DND-41 (cell line): ENCODE measurements around the gene LIPF.

Experiments
- CTCF ChIP-seq: IDR thresholded peaks from 2 replicates; pipeline ENCODE4 v1.5.1; 2012; ENCODE audit warnings: borderline replicate concordance, low read length, moderate library complexity, mild to moderate bottlenecking; ENCODE audit not compliant: poor library complexity, severe bottlenecking; ENCODE audit errors: extremely low read depth
- EZH2 ChIP-seq: IDR thresholded peaks from 3 replicates; pipeline ENCODE4 v1.6.1; 2012; ENCODE audit warnings: borderline replicate concordance, low read depth, mild to moderate bottlenecking, moderate library complexity, low read length, inconsistent platforms; ENCODE audit not compliant: severe bottlenecking

GRCh38 chr10:88618496-88618895 is 45.7 kb upstream of the LIPF start:
- TF ChIP-seq CTCF = no peak
- no peak for TF ChIP-seq EZH2
